IPS-18a (cell line): ENCODE results near the gene DOCK6.
"Not testable (repeated sequence)": the region's sequence is repeated elsewhere in the genome, so short reads cannot be mapped to it uniquely, and the experiment has no call there.

Source experiments
- H3K27ac ChIP-seq: one replicate; pipeline ENCODE4 v1.5.1; 2013; ENCODE audit warnings: low read length
- H3K27me3 ChIP-seq: one replicate; pipeline ENCODE4 v1.6.1; 2013; ENCODE audit warnings: mild to moderate bottlenecking, low read length; ENCODE audit not compliant: control insufficient read depth, insufficient read depth
- H3K36me3 ChIP-seq: one replicate; pipeline ENCODE4 v1.6.1; 2013; ENCODE audit warnings: low read depth, low read length; ENCODE audit not compliant: control insufficient read depth
- H3K4me1 ChIP-seq: one replicate; pipeline ENCODE4 v1.6.1; 2013; ENCODE audit warnings: low read depth, low read length; ENCODE audit not compliant: control insufficient read depth
- H3K4me3 ChIP-seq: one replicate; pipeline ENCODE4 v1.5.1; 2013; ENCODE audit warnings: low read length
- H3K9ac ChIP-seq: one replicate; pipeline ENCODE4 v1.6.1; 2013; ENCODE audit warnings: mild to moderate bottlenecking, low read length, moderate library complexity
- H3K9me3 ChIP-seq: one replicate; pipeline ENCODE4 v1.6.1; 2013; ENCODE audit warnings: low read depth, low read length; ENCODE audit not compliant: control insufficient read depth

The DOCK6 gene

GRCh38 chr19:11182994-11183393, 79.3 kb downstream of the DOCK6 start:
- H3K4me1 ChIP-seq: no peaks in the 10 kb centered on the region
- no peaks in the 10 kb centered on the region for H3K36me3 ChIP-seq
- H3K27me3 ChIP-seq: no peaks in the 10 kb centered on the region

DNA sequence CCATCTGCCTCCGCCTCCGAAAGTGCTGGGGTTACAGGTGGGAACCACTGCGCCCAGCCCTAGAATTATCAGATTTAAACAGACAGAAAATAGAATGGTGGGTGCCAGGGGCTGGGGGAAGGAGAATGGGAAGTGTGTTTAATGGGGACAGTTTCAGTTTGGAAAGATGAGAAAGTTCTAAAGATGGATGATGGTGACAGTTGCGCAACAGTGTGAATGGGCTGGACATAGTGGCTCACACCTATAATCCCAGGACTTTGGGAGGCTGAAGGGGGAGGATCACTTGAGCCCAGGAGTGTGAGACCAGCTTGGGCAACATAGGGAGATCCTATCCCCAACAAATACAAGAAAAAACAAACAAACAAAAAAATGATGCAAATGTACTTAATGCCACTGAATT, 80.8 kb downstream of the DOCK6 start:
- Histone ChIP-seq H3K36me3 (peaks cover 4% of the 10 kb centered on the region), H3K27ac (no peak overlapping the region), H3K27me3 (no peaks in the 10 kb centered on the region), H3K4me3 (no peak overlapping the region), H3K4me1 (no peaks in the 10 kb centered on the region), H3K9me3 (no peaks in the 10 kb centered on the region), H3K9ac (no peak overlapping the region)

More at GRCh38 chr19:11182994-11183393, 79.3 kb downstream of the DOCK6 start:
- Histone ChIP-seq H3K4me3 (no peak overlapping the region), H3K27ac (no peak overlapping the region), H3K9ac (no peak overlapping the region), H3K9me3 (no peaks in the 10 kb centered on the region)

- not testable (repeated sequence) for H3K36me3 ChIP-seq, H3K4me3 ChIP-seq, H3K9ac ChIP-seq, H3K9me3 ChIP-seq, H3K4me1 ChIP-seq, H3K27ac ChIP-seq, H3K27me3 ChIP-seq
These were observed 81.3 kb downstream of the DOCK6 start for GRCh38 chr19:11180975-11181374.

- H3K9me3 ChIP-seq: no peaks in the 10 kb centered on the region
- H3K4me1 ChIP-seq: no peaks in the 10 kb centered on the region
- no peak overlapping the region for H3K27ac ChIP-seq
- H3K9ac ChIP-seq: no peak overlapping the region
- no peaks in the 10 kb centered on the region for H3K27me3 ChIP-seq
- peaks cover 5% of the 10 kb centered on the region for H3K36me3 ChIP-seq
- H3K4me3 ChIP-seq: no peak overlapping the region
These were observed 82.0 kb downstream of the DOCK6 start for GRCh38 chr19:11180346-11180745.

GRCh38 chr19:11179716-11180297, 82.5 kb downstream of the DOCK6 start:
- peaks cover 5% of the 10 kb centered on the region for H3K36me3 ChIP-seq
- no peaks in the 10 kb centered on the region for H3K27me3 ChIP-seq
- H3K9me3 ChIP-seq: no peaks in the 10 kb centered on the region
- no peak overlapping the region for H3K27ac ChIP-seq
- H3K4me3 ChIP-seq: no peak overlapping the region
- no peak overlapping the region for H3K9ac ChIP-seq
- no peaks in the 10 kb centered on the region for H3K4me1 ChIP-seq

DNA sequence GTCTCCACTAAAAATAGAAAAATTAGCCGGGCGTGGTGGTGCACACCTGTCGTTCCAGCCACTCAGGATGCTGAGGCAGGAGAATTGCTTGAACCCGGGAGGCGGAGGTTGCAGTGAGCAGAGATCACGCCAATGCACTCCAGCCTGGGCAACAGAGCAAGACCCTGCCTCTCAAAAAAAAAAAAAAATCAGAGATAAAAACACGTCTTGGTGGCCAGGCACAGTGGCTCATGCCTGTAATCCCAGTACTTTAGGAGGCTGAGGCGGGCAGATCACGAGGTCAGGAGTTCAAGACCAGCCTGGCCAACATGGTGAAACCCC, 83.2 kb downstream of the DOCK6 start:
- H3K4me3 ChIP-seq, H3K9me3 ChIP-seq, H3K36me3 ChIP-seq, H3K9ac ChIP-seq, H3K27me3 ChIP-seq, H3K4me1 ChIP-seq, H3K27ac ChIP-seq: not testable (repeated sequence)

DNA sequence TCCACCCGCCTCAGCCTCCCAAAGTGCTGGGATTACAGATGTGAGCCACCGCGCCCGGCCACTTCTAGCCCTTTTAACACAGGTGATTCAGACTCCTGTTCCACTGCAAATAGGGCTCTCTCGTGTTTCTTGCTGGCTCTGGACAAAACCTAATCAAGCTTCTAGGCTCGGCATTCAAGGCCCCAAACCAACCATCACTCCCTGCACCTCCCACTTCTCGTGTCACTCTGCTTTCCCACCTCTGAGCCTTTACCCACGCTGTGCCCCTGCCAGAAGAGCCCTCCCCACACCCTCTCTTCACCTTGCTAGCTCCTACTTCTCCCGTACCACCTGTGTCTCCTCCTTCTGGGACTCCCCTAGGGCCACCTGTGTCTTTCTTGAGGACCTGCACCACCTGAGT, 84.7 kb downstream of the DOCK6 start:
- Histone ChIP-seq H3K27me3 (no peaks in the 10 kb centered on the region), H3K9me3 (no peaks in the 10 kb centered on the region), H3K4me1 (no peaks in the 10 kb centered on the region), H3K9ac (no peak overlapping the region), H3K36me3 (peaks cover 10% of the 10 kb centered on the region), H3K4me3 (no peak overlapping the region), H3K27ac (no peak overlapping the region)

DNA sequence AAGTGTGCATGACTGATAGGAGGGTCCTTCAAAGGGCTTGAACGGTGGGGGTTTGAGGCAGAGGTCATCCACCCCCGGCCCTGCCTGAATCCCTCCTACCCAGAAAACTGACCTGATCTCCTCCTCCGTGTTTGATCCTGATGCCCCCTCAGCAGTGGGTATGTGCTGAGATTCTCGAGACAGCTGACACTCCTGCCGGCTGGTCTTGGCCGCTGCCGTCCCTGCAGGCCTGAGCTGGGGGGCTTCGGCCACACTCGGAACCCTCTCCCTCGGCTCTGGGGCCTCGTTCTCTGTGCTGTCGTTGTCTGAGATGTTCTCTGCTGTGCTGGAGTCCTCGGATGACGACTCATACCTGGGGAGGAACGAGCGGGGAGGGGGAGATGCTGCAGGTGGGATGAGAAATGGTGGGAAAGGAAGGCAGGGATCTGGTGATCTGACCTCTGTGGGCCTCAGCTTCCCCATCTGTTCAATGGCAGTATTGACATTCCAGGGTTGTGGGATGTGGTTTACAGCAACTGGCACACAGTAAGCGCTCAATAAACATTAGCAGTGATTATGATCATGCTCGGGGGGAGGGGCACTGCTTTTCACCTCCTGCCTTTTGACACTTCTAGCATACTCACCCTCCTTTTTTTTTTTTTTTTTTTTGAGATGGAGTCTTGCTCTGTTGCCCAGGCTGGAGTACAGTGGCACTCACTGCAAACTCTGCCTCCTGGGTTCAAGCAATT, 85.7 kb downstream of the DOCK6 start:
- no peak overlapping the region for H3K27ac ChIP-seq
- H3K27me3 ChIP-seq: no peaks in the 10 kb centered on the region
- H3K4me3 ChIP-seq: no peak overlapping the region
- H3K9me3 ChIP-seq: no peaks in the 10 kb centered on the region
- H3K4me1 ChIP-seq: no peaks in the 10 kb centered on the region
- H3K9ac ChIP-seq: no peak overlapping the region
- peaks cover 13% of the 10 kb centered on the region for H3K36me3 ChIP-seq

DNA sequence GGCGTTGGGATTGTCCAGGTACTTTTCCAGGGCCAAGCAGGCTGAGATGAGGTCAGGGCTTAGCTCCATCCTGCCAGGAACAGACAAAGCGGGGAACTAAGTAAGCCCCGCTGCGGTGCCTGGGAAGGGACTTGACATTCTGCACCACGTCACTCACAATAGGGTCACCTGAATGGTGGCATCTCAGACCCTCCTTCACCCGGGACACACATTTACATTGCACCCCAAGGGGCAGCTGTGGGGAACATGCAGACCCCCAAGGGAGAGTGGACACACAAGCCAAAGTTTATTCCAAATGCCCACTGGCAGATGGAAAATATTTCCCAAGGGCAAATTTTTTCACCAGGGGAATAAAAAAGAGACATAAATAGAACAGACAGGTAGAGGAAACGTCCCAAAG, 86.4 kb downstream of the DOCK6 start:
- no peak overlapping the region for H3K4me3 ChIP-seq
- H3K4me1 ChIP-seq: no peaks in the 10 kb centered on the region
- peaks cover 13% of the 10 kb centered on the region for H3K36me3 ChIP-seq
- H3K9me3 ChIP-seq: no peaks in the 10 kb centered on the region
- no peak overlapping the region for H3K27ac ChIP-seq
- H3K9ac ChIP-seq: no peak overlapping the region
- no peaks in the 10 kb centered on the region for H3K27me3 ChIP-seq

DNA sequence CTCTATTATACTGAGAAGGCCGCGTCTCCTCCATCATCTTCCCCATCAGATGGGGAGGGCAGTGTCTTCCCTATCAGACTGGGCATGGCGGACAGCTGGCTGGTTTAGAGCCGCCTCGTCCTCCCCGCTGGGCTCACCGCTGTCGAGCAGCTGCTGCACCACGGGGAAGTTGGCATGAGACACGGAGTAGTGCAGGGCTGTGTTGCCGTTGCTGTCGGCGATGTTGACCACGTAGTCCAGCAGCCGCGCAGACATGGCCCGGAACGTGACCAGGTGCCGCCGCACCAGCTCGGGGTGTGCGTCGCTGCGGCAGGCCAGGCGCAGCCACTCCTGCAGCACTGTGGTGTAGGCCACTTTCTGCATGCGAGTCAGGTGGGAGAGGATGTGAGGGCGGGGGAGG, 88.0 kb downstream of the DOCK6 start:
- peaks cover 19% of the 10 kb centered on the region for H3K36me3 ChIP-seq
- no peak overlapping the region for H3K27ac ChIP-seq
- no peaks in the 10 kb centered on the region for H3K9me3 ChIP-seq
- no peak overlapping the region for H3K9ac ChIP-seq
- H3K27me3 ChIP-seq: no peaks in the 10 kb centered on the region
- H3K4me3 ChIP-seq: no peak overlapping the region
- H3K4me1 ChIP-seq: no peaks in the 10 kb centered on the region

- Histone ChIP-seq H3K27ac (no peak overlapping the region), H3K4me3 (no peak overlapping the region), H3K4me1 (no peaks in the 10 kb centered on the region), H3K9ac (no peak overlapping the region), H3K9me3 (no peaks in the 10 kb centered on the region), H3K36me3 (peaks cover 20% of the 10 kb centered on the region), H3K27me3 (no peaks in the 10 kb centered on the region)
These were observed 88.7 kb downstream of the DOCK6 start for GRCh38 chr19:11173516-11174155.

- Histone ChIP-seq H3K36me3 (peaks cover 23% of the 10 kb centered on the region), H3K4me3 (no peak overlapping the region), H3K9ac (no peak overlapping the region), H3K27ac (no peak overlapping the region), H3K27me3 (no peaks in the 10 kb centered on the region), H3K4me1 (no peaks in the 10 kb centered on the region), H3K9me3 (no peaks in the 10 kb centered on the region)
These were observed 89.7 kb downstream of the DOCK6 start for GRCh38 chr19:11172576-11172975.
